Thyroid gland (tissue), 4 donors: Measurements from ENCODE around the gene ZBTB17. TPM values are rescaled to one million over a fixed set of nuclear protein-coding genes. Genes with fewer than 3 reads are reported as not detected.

ENCODE experiments used
- DNase-seq, 2 donors: peaks; one replicate each; pipeline ENCODE4 v3.0.0-alpha.2; 2019
- H3K27ac ChIP-seq, 3 donors: fragments of 200-600 bp; sonication (generic); 1 replicate in 2 of 3; 2 replicates in 1 of 3; pipeline ENCODE4 v1.5.1; 2016 to 2019; ENCODE audit warnings: mild to moderate bottlenecking in 1 of 3, moderate library complexity in 1 of 3
- H3K27me3 ChIP-seq: fragments of 200-600 bp; sonication (generic); one replicate; pipeline ENCODE4 v1.5.1; 2019
- H3K36me3 ChIP-seq, 2 donors: fragments of 200-600 bp; sonication (generic); one replicate each; pipeline ENCODE4 v1.5.1; 2016 to 2019
- H3K4me1 ChIP-seq, 2 donors: fragments of 200-600 bp; sonication (generic); one replicate each; pipeline ENCODE4 v1.5.1; 2017 to 2019
- H3K4me3 ChIP-seq, 3 donors: fragments of 200-600 bp; sonication (generic); replicated peaks in 1 of 3; 1 replicate in 2 of 3; 2 replicates in 1 of 3; pipeline ENCODE4 v1.5.1; 2016; ENCODE audit warnings: mild to moderate bottlenecking in 1 of 3
- H3K9me3 ChIP-seq: fragments of 200-600 bp; sonication (generic); one replicate; pipeline ENCODE4 v1.5.1; 2017
- POLR2A ChIP-seq, 2 donors: fragments of 450-650 bp; IDR thresholded peaks; one replicate each; pipeline ENCODE4 v1.6.1; 2017; ENCODE audit warnings: antibody characterized with exemption in 2 of 2, mild to moderate bottlenecking in 2 of 2, moderate library complexity in 1 of 2
- WGBS, 2 donors: methylation state at CpG; one replicate each; pipeline ENCODE4 v1.1.5; 2017; 5-methylcytosine and 5-hydroxymethylcytosine counted together
- intact Hi-C: fragments of 100-400 bp; cut with DNase I; formaldehyde crosslinking; loops from one replicate; pipeline ENCODE4 v1.15.1; 2023
- total RNA-seq, 4 donors: library from RNA; depleted of rRNA; stranded (reverse); fragments of >200 nt; gene quantifications; one replicate each; pipeline ENCODE4 v1.2.3, GENCODE V29; 2016
- TF ChIP-seq, protein P1 (sequence below), 6 experiments: fragments of 200-600 bp in 3 of 6; fragments of 450-650 bp in 3 of 6; sonication (generic) in 3 of 6; IDR thresholded peaks; one replicate each; pipeline ENCODE4 v1.5.1; 2016 to 2019; ENCODE audit warnings: antibody characterized with exemption in 6 of 6, mild to moderate bottlenecking in 2 of 6, inconsistent platforms in 1 of 6, moderate library complexity in 1 of 6

Gene ZBTB17
- total RNA-seq, 4 donors from 2014 or later: 31.4 to 52.1 (median 36.1) TPM

DNA sequence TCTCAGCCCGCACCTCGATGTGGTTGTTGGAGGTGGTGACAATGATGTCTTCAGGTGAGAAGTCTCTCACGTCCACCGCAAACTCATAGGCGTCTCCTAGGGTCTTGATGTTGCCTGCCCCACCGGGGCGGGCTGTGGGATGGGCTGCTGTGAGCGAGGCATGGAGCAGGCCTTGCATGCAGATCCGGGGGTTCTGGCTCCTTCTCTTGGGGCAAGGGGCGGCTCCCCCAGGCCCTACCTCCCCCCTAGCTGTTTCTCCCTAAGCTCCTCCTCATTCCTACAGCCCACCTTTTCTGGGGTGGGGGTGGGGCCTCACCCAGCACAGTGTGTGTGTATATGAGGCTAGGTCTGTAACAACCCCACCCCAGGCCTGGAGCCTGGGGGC lies 41.2 kb upstream of the ZBTB17 start:
- Histone ChIP-seq H3K9me3 (no peaks in the 10 kb centered on the region), H3K4me3 (no peak overlapping the region), H3K27me3 (no peaks in the 10 kb centered on the region), H3K4me1 (peaks cover 71 to 76% of the 10 kb centered on the region in 2 donors), H3K27ac (peak overlapping the region in 2 of 3 donors; percentile 67 to 96), H3K36me3 (no peaks in the 10 kb centered on the region)
- WGBS, 2 donors: 83 to 86% methylated on average over 2 to 10 of the region's 10 CpGs
- intact Hi-C loops: no loop called here
- no peak for DNase-seq
- TF ChIP-seq, protein P1, sequence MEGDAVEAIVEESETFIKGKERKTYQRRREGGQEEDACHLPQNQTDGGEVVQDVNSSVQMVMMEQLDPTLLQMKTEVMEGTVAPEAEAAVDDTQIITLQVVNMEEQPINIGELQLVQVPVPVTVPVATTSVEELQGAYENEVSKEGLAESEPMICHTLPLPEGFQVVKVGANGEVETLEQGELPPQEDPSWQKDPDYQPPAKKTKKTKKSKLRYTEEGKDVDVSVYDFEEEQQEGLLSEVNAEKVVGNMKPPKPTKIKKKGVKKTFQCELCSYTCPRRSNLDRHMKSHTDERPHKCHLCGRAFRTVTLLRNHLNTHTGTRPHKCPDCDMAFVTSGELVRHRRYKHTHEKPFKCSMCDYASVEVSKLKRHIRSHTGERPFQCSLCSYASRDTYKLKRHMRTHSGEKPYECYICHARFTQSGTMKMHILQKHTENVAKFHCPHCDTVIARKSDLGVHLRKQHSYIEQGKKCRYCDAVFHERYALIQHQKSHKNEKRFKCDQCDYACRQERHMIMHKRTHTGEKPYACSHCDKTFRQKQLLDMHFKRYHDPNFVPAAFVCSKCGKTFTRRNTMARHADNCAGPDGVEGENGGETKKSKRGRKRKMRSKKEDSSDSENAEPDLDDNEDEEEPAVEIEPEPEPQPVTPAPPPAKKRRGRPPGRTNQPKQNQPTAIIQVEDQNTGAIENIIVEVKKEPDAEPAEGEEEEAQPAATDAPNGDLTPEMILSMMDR (IDR thresholded peaks at IDR 0.05): no peak

DNA sequence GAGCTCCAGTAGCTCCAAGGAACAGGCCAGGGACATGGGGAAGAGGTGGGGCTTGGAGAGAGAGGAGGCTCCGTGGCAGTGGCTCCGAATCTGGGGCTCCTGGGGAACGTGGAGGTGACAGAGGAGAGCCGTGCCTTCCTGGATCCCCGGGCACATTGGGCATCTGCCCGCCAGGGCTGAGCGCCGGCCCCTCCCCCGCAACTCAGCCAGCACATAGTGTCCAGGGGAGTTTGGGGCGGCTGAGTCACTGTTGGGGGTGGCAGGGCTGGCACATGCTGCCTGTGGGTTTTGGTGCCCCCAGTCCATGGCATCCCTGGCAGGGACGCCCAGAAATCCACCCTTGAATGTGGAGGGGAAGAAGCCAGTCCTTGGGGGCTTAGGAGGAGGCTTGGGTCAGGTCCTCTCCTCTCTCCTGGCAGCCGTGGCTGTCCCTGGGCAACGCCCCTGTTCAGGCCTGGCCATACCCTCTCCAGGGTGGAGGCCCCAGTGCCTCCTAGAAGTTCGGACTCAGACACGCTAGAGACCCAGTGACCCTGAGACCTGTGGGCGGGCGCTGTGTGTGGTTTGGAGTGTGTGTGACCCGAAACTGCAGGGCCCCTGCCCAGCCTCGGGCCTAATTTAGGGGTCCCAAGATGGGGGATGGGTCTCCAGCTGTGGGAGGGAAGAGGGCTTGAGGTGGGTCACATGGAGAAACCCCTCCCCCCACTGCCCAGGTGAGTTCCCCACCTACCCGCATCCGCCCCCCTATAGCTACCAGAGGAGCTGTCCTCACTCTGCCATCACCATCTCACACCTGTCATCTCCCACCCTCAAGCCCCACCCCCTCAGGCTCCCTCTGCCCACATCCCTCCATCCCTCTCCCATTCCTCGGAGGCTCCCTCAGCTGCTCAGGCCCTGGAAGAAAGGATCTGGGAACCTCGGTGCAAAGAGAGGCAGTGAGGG lies 40.3 kb upstream of the ZBTB17 start:
- no peaks in the 10 kb centered on the region for H3K27me3 ChIP-seq
- intact Hi-C loops: no loop called here
- H3K27ac ChIP-seq: peak overlapping the region in 2 of 3 donors; percentile 67 to 96
- H3K4me1 ChIP-seq: peaks cover 63 to 69% of the 10 kb centered on the region in 2 donors
- no peaks in the 10 kb centered on the region for H3K9me3 ChIP-seq
- peak; percentile 26 to 35 for DNase-seq
- H3K4me3 ChIP-seq: no peak overlapping the region
- TF ChIP-seq, protein P1 (IDR thresholded peaks at IDR 0.05): no peak
- TF ChIP-seq POLR2A (IDR thresholded peaks at IDR 0.05): no peak
- 71 to 82% methylated on average over 11 to 20 of the region's 23 CpGs for WGBS, 2 donors
- no peaks in the 10 kb centered on the region for H3K36me3 ChIP-seq

DNA sequence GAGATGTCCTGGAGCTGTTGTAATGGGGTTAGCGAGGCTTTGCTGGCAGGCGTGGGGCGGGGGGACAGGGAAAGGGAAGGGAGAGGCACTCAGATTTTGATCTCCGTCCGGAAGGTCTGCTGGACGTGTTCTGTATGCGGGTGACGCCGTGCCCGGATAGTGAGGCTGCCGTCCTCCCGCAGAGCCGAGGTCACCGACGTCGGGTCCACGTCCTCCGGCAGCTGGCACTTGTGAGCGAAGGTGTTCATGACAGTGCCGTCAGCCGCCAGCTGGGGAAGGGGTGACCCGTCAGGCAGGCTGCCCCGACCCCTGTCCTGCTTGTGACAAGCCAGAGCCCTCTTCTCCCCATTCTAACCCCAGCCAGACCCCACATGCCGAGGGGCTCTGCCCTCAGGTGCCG lies 39.6 kb upstream of the ZBTB17 start:
- no peak for DNase-seq
- H3K9me3 ChIP-seq: no peaks in the 10 kb centered on the region
- TF ChIP-seq, protein P1 (IDR thresholded peaks at IDR 0.05): no peak
- no peak for TF ChIP-seq POLR2A (IDR thresholded peaks at IDR 0.05)
- intact Hi-C loops: no loop called here
- H3K36me3 ChIP-seq: no peaks in the 10 kb centered on the region
- no peaks in the 10 kb centered on the region for H3K27me3 ChIP-seq
- peak overlapping the region in 2 of 3 donors; percentile 89 to 96 for H3K27ac ChIP-seq
- H3K4me1 ChIP-seq: peaks cover 62 to 69% of the 10 kb centered on the region in 2 donors
- WGBS, 2 donors: 95 to 96% methylated on average over 18 to 25 of the region's 25 CpGs
- no peak overlapping the region for H3K4me3 ChIP-seq

DNA sequence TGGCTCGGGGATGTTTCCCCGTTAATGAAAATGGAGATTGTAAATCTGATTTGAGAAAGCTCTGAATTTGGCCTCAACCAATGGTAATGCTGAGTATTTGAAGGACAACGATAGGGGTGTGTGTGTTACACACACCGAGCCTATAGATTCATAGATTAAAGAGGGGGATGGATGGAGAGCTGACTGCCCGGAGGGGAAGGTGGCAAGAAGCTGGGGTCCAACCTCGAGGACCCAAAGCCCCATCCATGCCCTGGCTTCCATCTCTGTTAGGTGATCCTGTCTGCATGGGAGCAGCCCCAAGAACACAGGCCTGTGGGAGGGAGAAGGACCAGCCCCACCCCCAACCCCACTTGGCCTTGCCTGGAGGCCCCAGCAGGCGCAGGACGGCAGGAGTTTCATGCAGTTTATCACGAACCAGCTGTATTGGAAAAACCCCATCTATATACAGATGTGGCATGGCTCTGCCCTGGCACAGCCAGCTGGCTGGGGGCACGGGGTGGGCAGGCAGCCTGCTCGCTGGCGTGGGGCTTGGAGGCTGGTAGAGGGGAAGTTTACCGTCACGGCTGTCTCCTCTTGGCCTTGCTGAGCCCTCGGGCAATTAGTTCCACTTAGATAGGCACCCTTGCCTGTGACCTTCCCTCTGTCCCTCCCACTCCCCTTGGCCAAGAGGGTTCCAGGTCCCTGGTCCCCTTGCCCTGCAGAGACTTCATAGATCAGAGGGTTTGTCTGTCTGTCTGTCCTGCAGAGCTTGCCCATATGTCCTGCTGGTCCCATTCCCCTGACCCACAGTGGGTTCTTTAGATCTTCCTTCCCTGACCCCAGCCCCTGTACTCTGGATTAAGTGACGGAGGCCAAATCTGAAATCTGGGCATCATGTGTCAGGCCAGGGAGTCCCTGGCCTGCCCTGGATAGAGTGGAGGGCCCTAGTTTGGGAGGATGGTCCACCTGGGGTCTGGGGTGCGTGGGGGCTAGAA lies 38.9 kb upstream of the ZBTB17 start:
- DNase-seq: peak; percentile 67 to 69
- Histone ChIP-seq H3K9me3 (no peaks in the 10 kb centered on the region), H3K4me1 (peaks cover 62% of the 10 kb centered on the region in 2 donors), H3K27me3 (no peaks in the 10 kb centered on the region), H3K27ac (peak overlapping the region; percentile 88 to 96 (median 89)), H3K36me3 (no peaks in the 10 kb centered on the region), H3K4me3 (no peak overlapping the region)
- peak in 1 of 2 donors; percentile 31 for TF ChIP-seq POLR2A (IDR thresholded peaks at IDR 0.05)
- TF ChIP-seq, protein P1 (IDR thresholded peaks at IDR 0.05): no peak
- 61 to 72% methylated on average over 17 of the region's 17 CpGs for WGBS, 2 donors
- intact Hi-C loops: no loop called here
